Measurements from ENCODE around the gene PADI1. TPM values are rescaled to one million over a fixed set of nuclear protein-coding genes. Genes with fewer than 3 reads are reported as not detected.

PADI1 gene
- total RNA-seq, 1 experiment from 2014 or later = 0.24 TPM

DNA sequence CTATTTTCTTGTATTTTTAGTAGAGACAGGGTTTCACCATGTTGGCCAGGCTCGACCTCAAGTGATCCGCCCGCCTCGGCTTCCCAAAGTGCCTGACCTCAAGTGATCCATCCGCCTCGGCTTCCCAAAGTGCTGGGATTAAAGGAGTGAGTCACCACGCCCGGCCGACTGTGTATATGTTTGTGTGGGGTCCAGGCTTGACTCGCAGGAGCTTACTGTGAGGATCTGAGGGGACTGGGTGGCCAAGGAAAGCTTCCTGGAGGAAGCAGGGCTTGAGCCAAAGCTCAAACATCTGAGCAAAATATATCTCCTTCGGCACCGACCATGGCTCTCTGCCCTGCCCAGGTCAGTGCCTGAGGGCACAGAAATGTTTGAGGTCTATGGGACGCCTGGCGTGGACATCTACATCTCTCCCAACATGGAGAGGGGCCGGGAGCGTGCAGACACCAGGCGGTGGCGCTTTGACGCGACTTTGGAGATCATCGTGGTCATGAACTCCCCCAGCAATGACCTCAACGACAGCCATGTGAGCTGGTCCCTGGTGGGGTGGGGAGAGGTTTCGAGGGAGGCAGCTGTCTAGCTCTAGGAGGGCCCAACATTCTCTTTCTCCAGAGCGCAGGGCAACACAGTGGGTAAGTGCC lies 54.4 kb downstream of the PADI1 start:
- H3K79me1 ChIP-seq (ENCODE audit: insufficient read depth, low read depth, low read length, poor library complexity, severe bottlenecking) = no peaks in the 10 kb centered on the region
- H4K8ac ChIP-seq (replicated peaks; ENCODE audit: insufficient read length, low read depth, low read length) = no peak overlapping the region
- H4K20me1 ChIP-seq (ENCODE audit: control insufficient read depth, insufficient read depth, insufficient read length) = no peaks in the 10 kb centered on the region
- H3K56ac ChIP-seq (ENCODE audit: insufficient read length, low read depth, low read length) = no peak overlapping the region
- no peak overlapping the region for H3K23ac ChIP-seq (ENCODE audit: insufficient read length, low read depth, low read length)
- Mint-ChIP-seq H3K27me3 (ENCODE audit: low read depth) (no peaks in the 10 kb centered on the region), H3K9me3 (peaks cover 4 to 5% of the 10 kb centered on the region in 2 experiments; a peak in 4 of 5 replicates), H3K4me3 (no peak overlapping the region), H3K4me1 (peaks cover 0 to 2% of the 10 kb centered on the region in 2 experiments; a peak in 1 of 4 replicates), H3K27ac (no peak overlapping the region), H3K36me3 (ENCODE audit: insufficient read depth in 1 of 3, low read depth in 3 of 3) (peaks cover 0 to 5% (median 0%) of the 10 kb centered on the region in 3 experiments; a peak in 2 of 7 replicates)
- H3K14ac ChIP-seq (ENCODE audit: insufficient read depth, low read length) = no peak overlapping the region
- H2AK5ac ChIP-seq (ENCODE audit: insufficient read length, low read length) = no peak overlapping the region
- H3K4me2 ChIP-seq (ENCODE audit: insufficient read depth, insufficient read length, low read length) = no peak overlapping the region
- no CpG with 5 or more reads among the region's 24 CpGs for WGBS (ENCODE audit: extremely low coverage, insufficient read length, low lambda C conversion rate)
- H2BK20ac ChIP-seq (ENCODE audit: low read depth, low read length, poor library complexity, severe bottlenecking) = no peak overlapping the region
- no peak overlapping the region for H2BK15ac ChIP-seq (ENCODE audit: low read depth, low read length)
- no peaks in the 10 kb centered on the region for H3K23me2 ChIP-seq (ENCODE audit: insufficient read length, low read depth, low read length, poor library complexity, severe bottlenecking)
- no peak for DNase-seq
- H3K4me1 ChIP-seq (ENCODE audit: insufficient read depth, low read length) = no peaks in the 10 kb centered on the region
- no peaks in the 10 kb centered on the region for H3K27me3 ChIP-seq (ENCODE audit: insufficient read depth, low read length)
- H4K91ac ChIP-seq (ENCODE audit: insufficient read length, low read depth, low read length) = no peak overlapping the region
- no peaks in the 10 kb centered on the region for H3K79me2 ChIP-seq (ENCODE audit: insufficient read depth, low read length)
- no peak overlapping the region for H4K5ac ChIP-seq (ENCODE audit: insufficient read length, low read depth, low read length)
- TF ChIP-seq, protein P1, sequence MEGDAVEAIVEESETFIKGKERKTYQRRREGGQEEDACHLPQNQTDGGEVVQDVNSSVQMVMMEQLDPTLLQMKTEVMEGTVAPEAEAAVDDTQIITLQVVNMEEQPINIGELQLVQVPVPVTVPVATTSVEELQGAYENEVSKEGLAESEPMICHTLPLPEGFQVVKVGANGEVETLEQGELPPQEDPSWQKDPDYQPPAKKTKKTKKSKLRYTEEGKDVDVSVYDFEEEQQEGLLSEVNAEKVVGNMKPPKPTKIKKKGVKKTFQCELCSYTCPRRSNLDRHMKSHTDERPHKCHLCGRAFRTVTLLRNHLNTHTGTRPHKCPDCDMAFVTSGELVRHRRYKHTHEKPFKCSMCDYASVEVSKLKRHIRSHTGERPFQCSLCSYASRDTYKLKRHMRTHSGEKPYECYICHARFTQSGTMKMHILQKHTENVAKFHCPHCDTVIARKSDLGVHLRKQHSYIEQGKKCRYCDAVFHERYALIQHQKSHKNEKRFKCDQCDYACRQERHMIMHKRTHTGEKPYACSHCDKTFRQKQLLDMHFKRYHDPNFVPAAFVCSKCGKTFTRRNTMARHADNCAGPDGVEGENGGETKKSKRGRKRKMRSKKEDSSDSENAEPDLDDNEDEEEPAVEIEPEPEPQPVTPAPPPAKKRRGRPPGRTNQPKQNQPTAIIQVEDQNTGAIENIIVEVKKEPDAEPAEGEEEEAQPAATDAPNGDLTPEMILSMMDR (conservative IDR thresholded peaks at IDR 0.05) = no peak
- H3K9ac ChIP-seq (ENCODE audit: extremely low read depth, insufficient read length, low read length) = no peak overlapping the region
- H2BK12ac ChIP-seq (ENCODE audit: insufficient read length, low read depth, low read length) = no peak overlapping the region
- H3T11ph ChIP-seq (ENCODE audit: low read length) = no peak overlapping the region
- no peaks in the 10 kb centered on the region for H3K9me3 ChIP-seq (ENCODE audit: control insufficient read depth, low read depth, low read length)
- no peak overlapping the region for H2AFZ ChIP-seq (ENCODE audit: low read length)
- no peak overlapping the region for H3K18ac ChIP-seq (ENCODE audit: insufficient read length, low read depth, low read length)
- H3K4ac ChIP-seq (ENCODE audit: low read depth, low read length) = no peak overlapping the region
- no peak overlapping the region for H2BK5ac ChIP-seq (ENCODE audit: insufficient read length, low read length)
- H2BK120ac ChIP-seq (ENCODE audit: low read depth, low read length, poor library complexity, severe bottlenecking) = no peak overlapping the region
- no peak overlapping the region for H3K27ac ChIP-seq (ENCODE audit: insufficient read length, low read depth, low read length)

All from H9 (cell line).